Measurements from ENCODE around the gene HOXB2. TPM values are rescaled to one million over a fixed set of nuclear protein-coding genes. Genes with fewer than 3 reads are reported as not detected.

HOXB2 gene
- total and polyA plus RNA-seq, 9 of the 15 experiments (the other 6 are each of a cell fraction or from before 2014, with no cell fraction given): 2.1 to 97.7 (median 21.2) TPM

- TF ChIP-seq MNT (conservative IDR thresholded peaks at IDR 0.05) (0 out of 4 replicates have a peak, but pooled peaks of 1 of the 2 experiments have one; percentile 40), MYC (IDR thresholded peaks at IDR 0.05; ENCODE audit: low read depth, low read length) (no peak), MYC (CRISPR knock-in tag; IDR thresholded peaks at IDR 0.05; ENCODE audit: borderline replicate concordance, low read depth) (0 out of 2 replicates have a peak, but pooled peaks have one; percentile 57), DEAF1 (CRISPR knock-in tag; IDR thresholded peaks at IDR 0.05) (peak; percentile 12; the same call in 1 of the 2 replicates), RB1 (IDR thresholded peaks at IDR 0.05; ENCODE audit: low read depth) (peak; percentile 39; the same call in 1 of the 2 replicates), ZNF444 (CRISPR knock-in tag; IDR thresholded peaks at IDR 0.05) (peak; percentile 82), ZNF592 (IDR thresholded peaks at IDR 0.05) (peak; percentile 69; the same call in 1 of the 2 replicates), AFF4 (CRISPR knock-in tag; IDR thresholded peaks at IDR 0.05) (peak; percentile 74; the same call in 1 of the 2 replicates), MAFK (IDR thresholded peaks at IDR 0.05; ENCODE audit: low read length) (no peak; the same call in 1 of the 2 replicates), ZNF124 (CRISPR knock-in tag; IDR thresholded peaks at IDR 0.05) (no peak), TAL1 (IDR thresholded peaks at IDR 0.05) (peak; percentile 77), RNF2 (IDR thresholded peaks at IDR 0.05) (peak; percentile 97), SUPT5H (IDR thresholded peaks at IDR 0.05) (no peak; the same call in 1 of the 2 replicates), ZBTB12 (CRISPR knock-in tag; IDR thresholded peaks at IDR 0.05) (0 out of 2 replicates have a peak, but pooled peaks have one; percentile 3)
These were observed 2.3 kb upstream of the HOXB2 start (continued) for GRCh38 chr17:48546924-48547807.
